ENCODE measurements around the gene L2HGDH.

DNA sequence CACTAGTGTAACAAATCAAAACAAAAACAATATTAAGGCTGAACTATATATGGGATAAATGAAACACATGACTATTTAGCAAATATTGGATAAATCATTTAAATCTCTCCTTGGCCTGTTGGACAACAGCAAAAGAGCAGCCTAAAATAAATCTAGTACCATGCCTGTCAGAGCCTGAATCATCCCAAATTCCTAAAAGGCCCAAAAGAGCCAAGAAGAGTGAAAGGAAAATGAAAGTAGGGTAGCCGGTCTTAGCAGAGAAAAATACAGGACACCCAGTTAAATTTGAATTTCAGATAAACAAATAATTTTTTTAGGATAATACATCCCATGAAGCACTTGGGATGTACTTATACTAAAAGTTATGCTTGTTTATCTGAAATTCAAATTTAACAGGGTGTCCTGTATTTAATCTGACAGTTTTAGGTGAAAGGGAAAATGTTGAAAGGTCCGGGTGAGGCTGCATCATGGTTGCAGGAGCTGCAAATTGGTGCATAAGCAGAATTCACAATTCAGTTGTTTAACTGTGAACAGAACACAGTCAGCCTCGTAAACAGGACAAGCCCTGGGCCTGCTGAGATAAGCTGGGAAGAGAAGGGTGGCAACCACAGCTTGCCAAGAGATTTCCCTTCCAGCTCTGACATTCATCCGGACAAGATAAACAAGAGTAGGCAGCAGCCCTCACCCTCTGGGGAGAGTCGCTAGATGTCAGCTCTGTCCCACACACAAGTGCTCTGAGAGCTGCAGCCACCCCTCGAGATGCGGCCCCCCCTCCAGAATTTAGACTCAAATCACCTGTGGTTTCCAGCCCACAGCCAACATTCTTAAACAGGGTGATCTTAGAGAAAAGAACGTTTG, 30.4 kb upstream of the L2HGDH start:
- TF ChIP-seq CTCF (IDR thresholded peaks at IDR 0.05) (peak; percentile 27; the same call in 1 of the 3 replicates), CHD2 (IDR thresholded peaks at IDR 0.05; ENCODE audit: low read length, partially characterized antibody) (no peak), POLR2AphosphoS2 (conservative IDR thresholded peaks at IDR 0.05; ENCODE audit: low read length) (no peak), CEBPB (IDR thresholded peaks at IDR 0.05) (no peak), NR3C1 (IDR thresholded peaks at IDR 0.05) (no peak), POLR2A (IDR thresholded peaks at IDR 0.05; ENCODE audit: low read length) (no peak), EP300 (IDR thresholded peaks at IDR 0.05) (no peak), ELK1 (IDR thresholded peaks at IDR 0.05; ENCODE audit: low read depth, low read length) (no peak), HDAC2 (IDR thresholded peaks at IDR 0.05) (no peak), CHD4 (IDR thresholded peaks at IDR 0.05; ENCODE audit: borderline replicate concordance) (no peak), MAX (IDR thresholded peaks at IDR 0.05) (no peak), SREBF2 (IDR thresholded peaks at IDR 0.05) (no peak), REST (IDR thresholded peaks at IDR 0.05) (no peak), RCOR1 (IDR thresholded peaks at IDR 0.05; ENCODE audit: low read depth, low read length) (no peak)
